SKM-1 (cell line): Measurements from ENCODE around the gene ACTMAP.

Source experiments
- DNase-seq: peaks from one replicate; lab custom pipeline; 2025; ENCODE audit not compliant: unreplicated experiment; lab: John Stamatoyannopoulos, UW

Gene ACTMAP

DNA sequence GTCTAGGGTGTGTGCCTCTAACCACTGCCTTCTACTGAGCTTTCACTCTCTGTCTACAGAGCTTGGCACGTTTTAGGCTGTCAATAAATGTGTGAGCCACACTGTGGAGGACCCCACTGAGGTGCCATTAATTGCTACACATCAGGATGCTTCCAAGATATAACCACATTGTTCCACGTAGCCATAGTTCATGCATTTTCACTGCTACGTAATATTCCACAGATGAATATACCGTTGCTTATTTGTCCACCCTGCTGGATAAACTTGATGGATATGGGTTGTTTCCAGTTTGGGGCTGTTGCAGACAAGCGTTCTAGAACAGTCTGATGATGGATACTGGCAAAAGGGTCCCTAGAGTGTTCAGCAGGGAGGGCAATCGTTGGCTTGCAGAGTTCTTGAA is 48.5 kb downstream of the ACTMAP start:
- no peak for DNase-seq

DNA sequence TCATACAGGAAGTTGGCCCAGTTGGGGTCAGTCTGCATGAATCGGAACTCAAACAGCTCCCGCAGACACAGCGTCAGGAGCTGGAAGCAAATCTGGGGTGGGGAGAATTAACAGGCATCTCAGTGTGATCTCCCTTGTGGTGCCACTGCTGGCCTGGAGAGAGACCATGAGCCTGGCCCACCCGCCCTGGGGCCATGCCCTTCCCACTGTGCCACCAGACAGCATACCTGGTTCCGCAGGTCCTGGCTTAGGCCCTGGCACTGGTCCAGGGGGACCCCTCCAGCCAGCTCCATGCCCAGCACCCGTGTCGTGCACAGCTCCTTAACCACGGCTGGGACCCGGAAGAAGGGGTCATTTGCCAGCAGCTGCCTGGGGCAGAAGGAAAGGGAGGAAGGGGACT is 50.2 kb downstream of the ACTMAP start:
- no peak for DNase-seq

- no peak for DNase-seq
These were observed 53.3 kb downstream of the ACTMAP start for GRCh38 chr19:40697007-40697406.

- DNase-seq, result no peak
These were observed 54.4 kb downstream of the ACTMAP start for GRCh38 chr19:40695881-40696280.

DNA sequence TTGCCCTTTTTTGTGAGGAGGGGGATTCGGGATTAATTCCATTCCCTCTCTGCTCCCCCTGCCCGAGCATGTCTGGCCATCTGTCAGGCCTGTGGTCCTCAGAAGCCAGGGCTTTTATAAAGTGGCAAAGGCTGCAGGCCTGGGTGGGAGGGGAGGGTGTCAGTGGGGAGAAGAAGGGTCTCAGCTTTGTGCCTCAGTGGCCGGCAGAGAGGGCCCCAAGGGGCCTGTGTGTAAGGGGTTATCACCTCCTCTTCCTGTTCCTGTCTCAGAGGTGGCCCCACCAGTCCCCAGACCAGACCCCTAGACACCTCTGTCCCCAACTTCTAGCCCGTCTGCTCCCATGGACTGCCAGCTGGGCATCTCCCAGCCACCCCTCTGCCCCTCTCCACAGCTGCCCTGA is 56.4 kb downstream of the ACTMAP start:
- no peak for DNase-seq

- DNase-seq, result no peak
These were observed 57.0 kb downstream of the ACTMAP start for GRCh38 chr19:40693150-40693788.

DNA sequence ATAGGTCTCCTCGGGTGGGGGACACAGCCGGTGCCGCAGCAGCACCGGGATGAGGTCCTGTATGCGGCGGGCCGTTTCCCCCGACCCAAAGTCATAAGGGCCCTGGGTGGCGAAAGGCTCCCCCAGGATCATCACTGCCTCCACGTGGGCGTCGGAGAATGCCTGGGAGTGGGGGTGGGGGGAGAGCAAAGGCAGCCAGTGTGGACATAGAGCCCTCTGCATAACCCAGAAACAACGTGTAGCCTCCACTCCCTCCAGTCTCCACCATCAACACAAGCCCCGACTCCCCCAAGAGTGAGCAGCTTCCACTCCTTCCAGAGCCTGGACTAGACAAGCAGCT is 58.1 kb downstream of the ACTMAP start:
- no peak for DNase-seq

DNA sequence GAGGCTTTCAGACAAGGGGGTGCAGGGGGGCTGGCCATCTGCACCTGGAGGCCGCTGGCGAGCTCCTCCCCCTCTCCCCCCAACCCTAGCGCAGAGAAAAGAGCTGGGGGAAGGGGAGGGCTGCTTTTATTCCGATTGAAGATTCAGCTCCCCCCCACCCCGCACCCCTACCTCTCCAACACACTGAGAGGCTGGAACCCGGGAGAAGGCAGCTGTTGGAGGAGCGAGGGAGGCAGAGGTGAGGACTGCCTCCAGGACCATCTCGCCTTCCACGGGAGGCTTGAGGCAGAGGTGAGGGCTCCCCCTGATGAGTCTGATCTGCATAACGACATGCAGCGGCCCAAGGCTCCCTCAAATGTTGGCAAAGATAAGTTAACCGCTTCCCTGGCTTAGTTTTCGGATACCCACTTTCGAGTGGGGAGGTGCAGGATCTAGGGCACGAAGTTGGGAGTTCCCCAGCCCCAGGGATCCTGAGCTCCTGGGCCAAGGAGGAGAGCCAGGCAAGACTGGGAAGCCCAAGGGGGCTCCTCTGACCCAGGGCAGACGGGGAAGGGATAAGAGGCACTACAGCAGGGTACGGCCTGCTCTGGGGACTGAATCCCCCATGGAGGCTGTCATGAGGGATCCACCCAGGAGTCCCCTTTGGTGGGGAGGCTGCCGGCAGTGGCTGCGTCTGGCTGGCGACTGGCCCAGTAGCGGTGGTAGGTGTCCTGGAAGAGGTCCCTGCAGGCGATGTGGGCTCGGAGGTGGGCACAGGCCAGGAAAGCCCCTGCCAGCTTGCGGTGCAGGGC is 58.7 kb downstream of the ACTMAP start:
- no peak for DNase-seq
